Lower leg skin (tissue), 4 donors: ENCODE data around the gene ABCB1. TPM values are rescaled to one million over a fixed set of nuclear protein-coding genes. Genes with fewer than 3 reads are reported as not detected.

ENCODE experiments used
- DNase-seq, 2 donors: peaks; one replicate each; pipeline ENCODE4 v3.0.0-alpha.2; 2019; ENCODE audit warnings: low spot score in 2 of 2
- H3K4me3 ChIP-seq: fragments of 200-600 bp; sonication (generic); 2 replicates; pipeline ENCODE4 v1.5.1; 2017; ENCODE audit warnings: mild to moderate bottlenecking, low read depth; ENCODE audit not compliant: poor library complexity, severe bottlenecking
- POLR2A ChIP-seq, 2 donors: fragments of 450-650 bp; IDR thresholded peaks; one replicate each; pipeline ENCODE4 v1.6.1; 2016 to 2017; ENCODE audit warnings: antibody characterized with exemption in 2 of 2, mild to moderate bottlenecking in 1 of 2, moderate library complexity in 1 of 2
- WGBS, 2 donors: methylation state at CpG; one replicate each; pipeline ENCODE4 v1.1.5; 2018; 5-methylcytosine and 5-hydroxymethylcytosine counted together
- intact Hi-C: fragments of 100-400 bp; cut with DNase I; formaldehyde crosslinking; loops from one replicate; pipeline ENCODE4 v1.15.0; 2023; ENCODE audit warnings: low total_unique reads
- total RNA-seq, 4 donors: library from RNA; depleted of rRNA; stranded (reverse); fragments of >200 nt; gene quantifications; one replicate each; pipeline ENCODE4 v1.1.0, GENCODE V29; 2016
- TF ChIP-seq, protein P1 (sequence below), 3 donors: fragments of 450-650 bp; IDR thresholded peaks; one replicate each; pipeline ENCODE4 v1.5.1; 2016; ENCODE audit warnings: antibody characterized with exemption in 3 of 3, mild to moderate bottlenecking in 3 of 3, moderate library complexity in 2 of 3

Gene ABCB1
- total RNA-seq, 4 donors from 2014 or later, result 0.67 to 4.9 (median 2.5) TPM

DNA sequence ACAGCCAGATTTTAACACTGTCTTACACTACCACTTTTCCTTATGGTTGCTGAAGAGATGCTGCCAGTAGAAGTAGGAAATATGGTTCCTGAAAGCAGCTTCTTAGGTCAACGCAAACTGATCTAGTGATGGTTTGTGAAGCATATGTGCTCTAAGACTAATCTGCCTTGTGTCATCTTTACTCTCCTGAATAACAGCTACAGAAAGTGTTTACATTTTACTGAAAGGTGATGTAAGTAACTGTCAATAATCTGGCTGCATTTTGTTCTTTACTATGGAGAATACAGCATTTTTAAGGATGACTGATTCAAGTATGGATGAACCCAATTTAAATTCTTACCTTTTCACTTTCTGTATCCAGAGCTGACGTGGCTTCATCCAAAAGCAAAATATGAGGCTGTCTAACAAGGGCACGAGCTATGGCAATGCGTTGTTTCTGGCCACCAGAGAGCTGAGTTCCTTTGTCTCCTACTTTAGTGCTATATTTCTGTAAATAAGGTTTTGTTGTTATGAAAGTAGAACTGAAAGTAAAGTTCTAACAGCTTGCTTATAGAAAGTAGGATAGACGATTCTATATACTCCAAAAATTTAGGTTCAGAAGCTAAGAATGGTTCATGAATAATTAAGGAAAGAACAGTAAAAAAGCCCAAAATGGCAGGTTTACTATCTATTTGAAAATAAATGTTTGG is 95.0 kb downstream of the ABCB1 start:
- intact Hi-C loops, result no loop called here
- no peak for DNase-seq
- no peak for TF ChIP-seq POLR2A (IDR thresholded peaks at IDR 0.05)
- TF ChIP-seq, protein P1, sequence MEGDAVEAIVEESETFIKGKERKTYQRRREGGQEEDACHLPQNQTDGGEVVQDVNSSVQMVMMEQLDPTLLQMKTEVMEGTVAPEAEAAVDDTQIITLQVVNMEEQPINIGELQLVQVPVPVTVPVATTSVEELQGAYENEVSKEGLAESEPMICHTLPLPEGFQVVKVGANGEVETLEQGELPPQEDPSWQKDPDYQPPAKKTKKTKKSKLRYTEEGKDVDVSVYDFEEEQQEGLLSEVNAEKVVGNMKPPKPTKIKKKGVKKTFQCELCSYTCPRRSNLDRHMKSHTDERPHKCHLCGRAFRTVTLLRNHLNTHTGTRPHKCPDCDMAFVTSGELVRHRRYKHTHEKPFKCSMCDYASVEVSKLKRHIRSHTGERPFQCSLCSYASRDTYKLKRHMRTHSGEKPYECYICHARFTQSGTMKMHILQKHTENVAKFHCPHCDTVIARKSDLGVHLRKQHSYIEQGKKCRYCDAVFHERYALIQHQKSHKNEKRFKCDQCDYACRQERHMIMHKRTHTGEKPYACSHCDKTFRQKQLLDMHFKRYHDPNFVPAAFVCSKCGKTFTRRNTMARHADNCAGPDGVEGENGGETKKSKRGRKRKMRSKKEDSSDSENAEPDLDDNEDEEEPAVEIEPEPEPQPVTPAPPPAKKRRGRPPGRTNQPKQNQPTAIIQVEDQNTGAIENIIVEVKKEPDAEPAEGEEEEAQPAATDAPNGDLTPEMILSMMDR (IDR thresholded peaks at IDR 0.05), result no peak
- H3K4me3 ChIP-seq, result no peak overlapping the region
- 80 to 83% methylated on average over 5 of the region's 5 CpGs for WGBS, 2 donors

DNA sequence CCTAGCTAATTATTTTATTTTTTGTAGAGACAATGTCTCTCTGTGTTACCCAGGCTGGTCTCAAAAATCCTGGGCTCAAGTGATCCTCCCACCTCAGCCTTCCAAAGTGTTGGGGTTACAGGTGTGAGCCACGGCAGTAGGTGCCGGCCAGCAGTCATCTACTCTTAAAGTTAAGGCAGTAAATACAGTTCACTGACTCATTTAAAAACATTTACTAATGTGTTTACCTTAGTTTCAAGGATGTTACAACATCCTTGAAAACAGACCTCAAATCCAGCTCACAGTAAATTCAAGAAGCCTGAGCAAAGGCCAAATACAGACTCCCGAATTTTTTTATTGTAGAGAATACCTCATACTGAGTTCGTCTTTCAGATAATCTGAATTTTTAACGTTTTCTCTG is 95.6 kb downstream of the ABCB1 start:
- H3K4me3 ChIP-seq, result no peak overlapping the region
- intact Hi-C loops, result no loop called here
- 82 to 87% methylated on average over 5 of the region's 5 CpGs for WGBS, 2 donors
- TF ChIP-seq, protein P1 (IDR thresholded peaks at IDR 0.05), result no peak
- no peak for TF ChIP-seq POLR2A (IDR thresholded peaks at IDR 0.05)
- no peak for DNase-seq

DNA sequence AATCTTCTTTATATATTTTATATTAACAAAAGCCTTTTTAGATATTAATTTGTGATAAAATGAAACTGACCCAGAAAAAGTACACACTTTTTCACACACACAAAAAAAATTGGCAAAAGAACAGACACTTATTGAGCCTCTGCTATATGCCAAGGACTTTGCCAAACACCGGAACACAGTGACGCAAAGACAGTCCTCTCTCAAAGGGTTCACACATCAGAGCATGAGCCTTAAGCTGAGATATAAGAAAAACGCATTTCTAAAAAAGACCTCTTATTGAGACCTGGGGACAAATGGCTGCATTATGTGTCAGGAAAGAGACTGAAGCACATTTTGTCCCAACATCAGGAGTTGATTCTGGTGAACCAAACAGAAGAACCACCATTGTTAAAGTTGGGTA is 101.2 kb downstream of the ABCB1 start:
- intact Hi-C loops, result no loop called here
- TF ChIP-seq POLR2A (IDR thresholded peaks at IDR 0.05), result no peak
- TF ChIP-seq, protein P1 (IDR thresholded peaks at IDR 0.05), result no peak
- H3K4me3 ChIP-seq, result no peak overlapping the region
- no peak for DNase-seq
- WGBS, 2 donors, result 80% methylated on average over 3 of the region's 3 CpGs

DNA sequence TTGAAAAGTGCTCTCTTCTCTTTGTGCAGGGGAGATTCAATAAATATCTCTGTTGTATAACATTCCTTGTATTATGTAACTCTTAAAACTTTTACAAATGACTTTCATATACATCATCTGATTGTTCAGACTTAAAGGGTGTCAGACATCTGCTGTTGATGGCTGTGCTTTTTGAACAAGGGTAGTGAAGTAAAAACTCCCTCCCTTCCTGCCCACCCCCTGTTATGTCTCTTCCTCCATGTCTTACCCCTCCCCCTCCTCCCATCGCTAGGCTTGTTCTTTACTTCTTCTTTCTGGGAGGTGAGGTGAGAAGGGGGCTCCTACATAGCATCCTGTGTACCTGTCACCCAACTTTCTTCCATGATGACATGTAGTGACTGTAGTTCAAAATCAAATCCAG is 101.8 kb downstream of the ABCB1 start:
- no peak for DNase-seq
- WGBS, 2 donors, result 64 to 73% methylated on average over 1 of the region's 1 CpG
- TF ChIP-seq, protein P1 (IDR thresholded peaks at IDR 0.05), result no peak
- no peak for TF ChIP-seq POLR2A (IDR thresholded peaks at IDR 0.05)
- H3K4me3 ChIP-seq, result no peak overlapping the region
- intact Hi-C loops, result no loop called here

DNA sequence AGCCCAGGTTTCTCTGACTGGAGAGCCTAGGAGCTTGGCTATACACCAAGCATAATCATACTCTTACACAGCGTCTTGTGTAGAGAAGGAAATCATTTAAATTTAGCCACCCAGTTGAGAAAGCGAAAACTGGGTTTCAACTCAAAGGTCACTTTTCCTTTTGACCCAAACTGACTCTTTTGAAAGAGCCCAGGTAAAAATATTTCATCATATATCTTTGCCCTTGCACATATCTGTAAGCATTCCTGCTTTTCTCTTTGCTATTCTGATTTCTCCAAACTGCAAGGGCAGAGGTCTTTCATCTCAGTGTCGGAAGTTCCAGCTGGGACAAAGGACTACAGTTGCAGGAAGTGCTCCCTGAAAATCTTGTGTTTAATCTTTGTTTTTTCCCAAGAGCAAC is 103.2 kb downstream of the ABCB1 start:
- DNase-seq, result no peak
- WGBS, 2 donors, result 81 to 86% methylated on average over 3 of the region's 3 CpGs
- TF ChIP-seq POLR2A (IDR thresholded peaks at IDR 0.05), result no peak
- TF ChIP-seq, protein P1 (IDR thresholded peaks at IDR 0.05), result no peak
- intact Hi-C loops, result no loop called here
- H3K4me3 ChIP-seq, result no peak overlapping the region

DNA sequence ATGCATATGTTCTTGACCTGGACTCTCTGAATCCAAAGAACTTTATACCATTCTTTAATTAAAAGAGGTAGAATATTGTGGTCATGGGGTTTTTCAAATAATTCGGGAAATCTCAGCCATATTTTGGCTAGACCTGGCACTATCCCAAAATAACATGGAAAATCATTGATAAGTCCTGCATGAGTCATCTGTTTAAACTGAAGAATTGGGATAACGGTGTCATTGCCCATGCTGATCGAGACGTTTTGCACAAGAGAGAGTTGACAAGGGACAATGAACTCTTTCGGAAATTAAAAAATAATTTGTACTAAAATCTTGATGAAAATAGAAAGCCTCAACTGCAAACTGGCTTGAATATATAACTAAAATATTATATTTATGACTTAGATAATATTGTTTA is 105.3 kb downstream of the ABCB1 start:
- no peak overlapping the region for H3K4me3 ChIP-seq
- TF ChIP-seq, protein P1 (IDR thresholded peaks at IDR 0.05), result no peak
- TF ChIP-seq POLR2A (IDR thresholded peaks at IDR 0.05), result no peak
- 85 to 88% methylated on average over 5 of the region's 5 CpGs for WGBS, 2 donors
- intact Hi-C loops, result no loop called here
- no peak for DNase-seq
